Bronchial epithelial cell (primary cell): ENCODE measurements around the gene PRC1. TPM values are rescaled to one million over a fixed set of nuclear protein-coding genes. Genes with fewer than 3 reads are reported as not detected.
A peak's percentile ranks its signal among the peaks of the same experiment; 100 is the strongest.

ENCODE experiments used
- DNase-seq: peaks from one replicate; pipeline ENCODE4 v3.0.0-alpha.2; 2010; ENCODE audit warnings: low read depth
- FAIRE-seq: peaks from 2 replicates; lab custom pipeline; 2011; peaks lifted over from hg19 to GRCh38; lab: Jason Lieb, UNC
- H3K27me3 ChIP-seq: 2 replicates; pipeline ENCODE4 v1.5.1; 2011; ENCODE audit warnings: low read length; ENCODE audit not compliant: control insufficient read depth, insufficient read depth
- H3K36me3 ChIP-seq: 2 replicates; pipeline ENCODE4 v1.5.1; 2011; ENCODE audit warnings: low read length; ENCODE audit not compliant: control insufficient read depth, insufficient read depth
- H3K4me3 ChIP-seq: 2 replicates; pipeline ENCODE4 v1.5.1; 2011; ENCODE audit warnings: mild to moderate bottlenecking, low read depth, low read length, control low read depth
- CTCF ChIP-seq: IDR thresholded peaks from 2 replicates; pipeline ENCODE4 v1.5.1; 2011; ENCODE audit warnings: mild to moderate bottlenecking, moderate library complexity, low read length, control low read depth, inconsistent platforms; ENCODE audit not compliant: insufficient read depth, severe bottlenecking
- total RNA-seq: library from RNA; depleted of rRNA; stranded (reverse); fragments of >200 nt; gene quantifications from 2 replicates; pipeline ENCODE4 v1.2.1, GENCODE V29; 2014

The PRC1 gene
- total RNA-seq, 1 donor from 2014 or later = 6.1 TPM

GRCh38 chr15:90953947-90954711, 40.2 kb downstream of the PRC1 start:
- no peaks in the 10 kb centered on the region for H3K27me3 ChIP-seq
- DNase-seq (no peak), FAIRE-seq (no peak)
- no peak for TF ChIP-seq CTCF
- H3K36me3 ChIP-seq = peaks cover 18% of the 10 kb centered on the region
- peak overlapping the region; percentile 91 for H3K4me3 ChIP-seq

GRCh38 chr15:90952901-90953677, 41.2 kb downstream of the PRC1 start:
- Histone ChIP-seq H3K4me3 (no peak overlapping the region), H3K27me3 (no peaks in the 10 kb centered on the region), H3K36me3 (peaks cover 21% of the 10 kb centered on the region)
- DNase-seq (no peak), FAIRE-seq (no peak)
- TF ChIP-seq CTCF = no peak

GRCh38 chr15:90950676-90951075, 43.7 kb downstream of the PRC1 start:
- Histone ChIP-seq H3K27me3 (no peaks in the 10 kb centered on the region), H3K4me3 (no peak overlapping the region), H3K36me3 (peaks cover 29% of the 10 kb centered on the region)
- FAIRE-seq = no peak
- no peak for DNase-seq
- TF ChIP-seq CTCF = no peak

GRCh38 chr15:90949979-90950675, 44.2 kb downstream of the PRC1 start:
- FAIRE-seq (peak; percentile 60), DNase-seq (no peak)
- H3K27me3 ChIP-seq = no peaks in the 10 kb centered on the region
- no peak overlapping the region for H3K4me3 ChIP-seq
- peaks cover 30% of the 10 kb centered on the region for H3K36me3 ChIP-seq
- TF ChIP-seq CTCF = no peak

GRCh38 chr15:90948506-90948905, 45.8 kb downstream of the PRC1 start:
- no peak overlapping the region for H3K4me3 ChIP-seq
- no peak for TF ChIP-seq CTCF
- H3K27me3 ChIP-seq = no peaks in the 10 kb centered on the region
- FAIRE-seq (no peak), DNase-seq (no peak)
- peaks cover 38% of the 10 kb centered on the region for H3K36me3 ChIP-seq
